ENCODE data around the gene DCAF11. TPM values are rescaled to one million over a fixed set of nuclear protein-coding genes. Genes with fewer than 3 reads are reported as not detected.

The DCAF11 gene
- total and polyA plus RNA-seq, 2 of the 13 experiments (the other 11 are each of a cell fraction or from before 2014, with no cell fraction given), result 150 to 257 TPM

DNA sequence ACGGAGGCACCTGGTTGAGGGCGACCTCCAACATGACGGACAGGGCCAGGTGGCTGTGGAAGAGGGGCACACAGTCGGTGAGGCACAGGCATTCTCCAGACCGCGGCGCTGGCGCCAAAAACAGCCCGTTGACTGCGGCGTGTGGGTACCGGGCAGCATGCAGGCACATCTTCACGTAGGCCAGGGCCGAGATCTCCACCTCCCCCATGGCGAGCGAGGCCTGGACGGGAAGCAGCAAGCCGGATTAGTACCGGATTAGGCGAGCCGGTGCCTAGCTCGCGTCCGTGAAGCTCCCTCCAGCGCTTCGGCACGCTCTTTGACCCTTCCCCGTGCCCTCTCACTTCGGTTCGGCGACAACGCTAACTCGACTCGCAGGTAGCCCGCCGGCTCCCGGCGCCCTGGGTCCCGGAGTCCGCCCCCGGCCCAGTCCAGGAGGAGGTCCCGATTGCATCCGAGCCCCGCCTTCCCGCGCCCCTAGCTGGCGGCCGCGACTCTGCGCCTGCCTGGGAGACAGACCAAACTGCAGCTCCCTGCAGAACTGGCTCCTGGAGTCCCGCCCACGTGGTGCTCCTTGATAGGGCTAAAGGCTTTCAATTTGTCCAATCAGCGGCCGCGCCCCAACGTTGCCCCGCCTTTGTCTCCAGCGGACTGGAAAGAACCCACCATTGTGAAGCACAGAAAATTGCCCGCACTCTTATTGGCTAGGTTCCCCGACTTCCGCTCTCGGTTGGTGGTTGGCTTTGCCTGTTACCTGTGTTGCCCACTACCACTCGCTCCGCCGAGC lies 26.7 kb downstream of the DCAF11 start, which contains the start of gene EMC9 (continued):
- TF ChIP-seq, protein P1, sequence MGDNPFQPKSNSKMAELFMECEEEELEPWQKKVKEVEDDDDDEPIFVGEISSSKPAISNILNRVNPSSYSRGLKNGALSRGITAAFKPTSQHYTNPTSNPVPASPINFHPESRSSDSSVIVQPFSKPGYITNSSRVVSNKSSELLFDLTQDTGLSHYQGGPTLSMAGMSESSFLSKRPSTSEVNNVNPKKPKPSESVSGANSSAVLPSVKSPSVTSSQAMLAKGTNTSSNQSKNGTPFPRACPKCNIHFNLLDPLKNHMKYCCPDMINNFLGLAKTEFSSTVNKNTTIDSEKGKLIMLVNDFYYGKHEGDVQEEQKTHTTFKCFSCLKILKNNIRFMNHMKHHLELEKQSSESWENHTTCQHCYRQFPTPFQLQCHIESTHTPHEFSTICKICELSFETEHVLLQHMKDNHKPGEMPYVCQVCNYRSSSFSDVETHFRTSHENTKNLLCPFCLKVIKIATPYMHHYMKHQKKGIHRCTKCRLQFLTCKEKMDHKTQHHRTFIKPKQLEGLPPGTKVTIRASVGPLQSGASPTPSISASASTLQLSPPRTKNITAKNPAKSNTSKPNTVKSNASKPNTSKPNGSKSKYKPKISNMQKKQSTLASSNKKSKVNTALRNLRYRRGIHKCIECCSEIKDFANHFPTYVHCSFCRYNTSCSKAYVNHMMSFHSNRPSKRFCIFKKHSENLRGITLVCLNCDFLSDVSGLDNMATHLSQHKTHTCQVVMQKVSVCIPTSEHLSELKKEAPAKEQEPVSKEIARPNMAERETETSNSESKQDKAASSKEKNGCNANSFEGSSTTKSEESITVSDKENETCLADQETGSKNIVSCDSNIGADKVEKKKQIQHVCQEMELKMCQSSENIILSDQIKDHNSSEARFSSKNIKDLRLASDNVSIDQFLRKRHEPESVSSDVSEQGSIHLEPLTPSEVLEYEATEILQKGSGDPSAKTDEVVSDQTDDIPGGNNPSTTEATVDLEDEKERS (CRISPR knock-in tag; IDR thresholded peaks at IDR 0.05), result peak; percentile 90
- peak in 1 of 2 experiments; percentile 98; a peak in 2 of 4 replicates for TF ChIP-seq KLF16 (CRISPR knock-in tag; IDR thresholded peaks at IDR 0.05)
- TF ChIP-seq GTF3A (CRISPR knock-in tag; conservative IDR thresholded peaks at IDR 0.05), result peak; percentile 98
- no peak for TF ChIP-seq TBL1XR1 (IDR thresholded peaks at IDR 0.05; ENCODE audit: borderline replicate concordance, low read length, partially characterized antibody)
- TF ChIP-seq, protein P2, sequence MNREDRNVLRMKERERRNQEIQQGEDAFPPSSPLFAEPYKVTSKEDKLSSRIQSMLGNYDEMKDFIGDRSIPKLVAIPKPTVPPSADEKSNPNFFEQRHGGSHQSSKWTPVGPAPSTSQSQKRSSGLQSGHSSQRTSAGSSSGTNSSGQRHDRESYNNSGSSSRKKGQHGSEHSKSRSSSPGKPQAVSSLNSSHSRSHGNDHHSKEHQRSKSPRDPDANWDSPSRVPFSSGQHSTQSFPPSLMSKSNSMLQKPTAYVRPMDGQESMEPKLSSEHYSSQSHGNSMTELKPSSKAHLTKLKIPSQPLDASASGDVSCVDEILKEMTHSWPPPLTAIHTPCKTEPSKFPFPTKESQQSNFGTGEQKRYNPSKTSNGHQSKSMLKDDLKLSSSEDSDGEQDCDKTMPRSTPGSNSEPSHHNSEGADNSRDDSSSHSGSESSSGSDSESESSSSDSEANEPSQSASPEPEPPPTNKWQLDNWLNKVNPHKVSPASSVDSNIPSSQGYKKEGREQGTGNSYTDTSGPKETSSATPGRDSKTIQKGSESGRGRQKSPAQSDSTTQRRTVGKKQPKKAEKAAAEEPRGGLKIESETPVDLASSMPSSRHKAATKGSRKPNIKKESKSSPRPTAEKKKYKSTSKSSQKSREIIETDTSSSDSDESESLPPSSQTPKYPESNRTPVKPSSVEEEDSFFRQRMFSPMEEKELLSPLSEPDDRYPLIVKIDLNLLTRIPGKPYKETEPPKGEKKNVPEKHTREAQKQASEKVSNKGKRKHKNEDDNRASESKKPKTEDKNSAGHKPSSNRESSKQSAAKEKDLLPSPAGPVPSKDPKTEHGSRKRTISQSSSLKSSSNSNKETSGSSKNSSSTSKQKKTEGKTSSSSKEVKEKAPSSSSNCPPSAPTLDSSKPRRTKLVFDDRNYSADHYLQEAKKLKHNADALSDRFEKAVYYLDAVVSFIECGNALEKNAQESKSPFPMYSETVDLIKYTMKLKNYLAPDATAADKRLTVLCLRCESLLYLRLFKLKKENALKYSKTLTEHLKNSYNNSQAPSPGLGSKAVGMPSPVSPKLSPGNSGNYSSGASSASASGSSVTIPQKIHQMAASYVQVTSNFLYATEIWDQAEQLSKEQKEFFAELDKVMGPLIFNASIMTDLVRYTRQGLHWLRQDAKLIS (CRISPR knock-in tag; IDR thresholded peaks at IDR 0.05), result no peak
- TF ChIP-seq DNMT3B (CRISPR knock-in tag; conservative IDR thresholded peaks at IDR 0.05), result peak; percentile 77; the same call in 1 of the 2 replicates
- TF ChIP-seq ZNF24 (IDR thresholded peaks at IDR 0.05), result no peak
- TF ChIP-seq ZFAT (CRISPR knock-in tag; conservative IDR thresholded peaks at IDR 0.05), result 0 out of 2 replicates have a peak, but pooled peaks have one; percentile 62
- peak; percentile 57; the same call in 1 of the 2 replicates for TF ChIP-seq FOXK2 (IDR thresholded peaks at IDR 0.05)
- no peak for TF ChIP-seq ZNF30 (CRISPR knock-in tag; IDR thresholded peaks at IDR 0.05)
- TF ChIP-seq, protein P3, sequence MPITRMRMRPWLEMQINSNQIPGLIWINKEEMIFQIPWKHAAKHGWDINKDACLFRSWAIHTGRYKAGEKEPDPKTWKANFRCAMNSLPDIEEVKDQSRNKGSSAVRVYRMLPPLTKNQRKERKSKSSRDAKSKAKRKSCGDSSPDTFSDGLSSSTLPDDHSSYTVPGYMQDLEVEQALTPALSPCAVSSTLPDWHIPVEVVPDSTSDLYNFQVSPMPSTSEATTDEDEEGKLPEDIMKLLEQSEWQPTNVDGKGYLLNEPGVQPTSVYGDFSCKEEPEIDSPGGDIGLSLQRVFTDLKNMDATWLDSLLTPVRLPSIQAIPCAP (CRISPR knock-in tag; IDR thresholded peaks at IDR 0.05; ENCODE audit: low read depth), result no peak; the same call in 1 of the 2 replicates
- TF ChIP-seq, protein P4, sequence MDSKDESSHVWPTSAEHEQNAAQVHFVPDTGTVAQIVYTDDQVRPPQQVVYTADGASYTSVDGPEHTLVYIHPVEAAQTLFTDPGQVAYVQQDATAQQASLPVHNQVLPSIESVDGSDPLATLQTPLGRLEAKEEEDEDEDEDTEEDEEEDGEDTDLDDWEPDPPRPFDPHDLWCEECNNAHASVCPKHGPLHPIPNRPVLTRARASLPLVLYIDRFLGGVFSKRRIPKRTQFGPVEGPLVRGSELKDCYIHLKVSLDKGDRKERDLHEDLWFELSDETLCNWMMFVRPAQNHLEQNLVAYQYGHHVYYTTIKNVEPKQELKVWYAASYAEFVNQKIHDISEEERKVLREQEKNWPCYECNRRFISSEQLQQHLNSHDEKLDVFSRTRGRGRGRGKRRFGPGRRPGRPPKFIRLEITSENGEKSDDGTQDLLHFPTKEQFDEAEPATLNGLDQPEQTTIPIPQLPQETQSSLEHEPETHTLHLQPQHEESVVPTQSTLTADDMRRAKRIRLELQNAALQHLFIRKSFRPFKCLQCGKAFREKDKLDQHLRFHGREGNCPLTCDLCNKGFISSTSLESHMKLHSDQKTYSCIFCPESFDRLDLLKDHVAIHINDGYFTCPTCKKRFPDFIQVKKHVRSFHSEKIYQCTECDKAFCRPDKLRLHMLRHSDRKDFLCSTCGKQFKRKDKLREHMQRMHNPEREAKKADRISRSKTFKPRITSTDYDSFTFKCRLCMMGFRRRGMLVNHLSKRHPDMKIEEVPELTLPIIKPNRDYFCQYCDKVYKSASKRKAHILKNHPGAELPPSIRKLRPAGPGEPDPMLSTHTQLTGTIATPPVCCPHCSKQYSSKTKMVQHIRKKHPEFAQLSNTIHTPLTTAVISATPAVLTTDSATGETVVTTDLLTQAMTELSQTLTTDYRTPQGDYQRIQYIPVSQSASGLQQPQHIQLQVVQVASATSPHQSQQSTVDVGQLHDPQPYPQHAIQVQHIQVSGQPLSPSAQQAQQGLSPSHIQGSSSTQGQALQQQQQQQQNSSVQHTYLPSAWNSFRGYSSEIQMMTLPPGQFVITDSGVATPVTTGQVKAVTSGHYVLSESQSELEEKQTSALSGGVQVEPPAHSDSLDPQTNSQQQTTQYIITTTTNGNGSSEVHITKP (CRISPR knock-in tag; IDR thresholded peaks at IDR 0.05; ENCODE audit: low read depth), result peak; percentile 83; the same call in 1 of the 2 replicates
- TF ChIP-seq, protein P5, sequence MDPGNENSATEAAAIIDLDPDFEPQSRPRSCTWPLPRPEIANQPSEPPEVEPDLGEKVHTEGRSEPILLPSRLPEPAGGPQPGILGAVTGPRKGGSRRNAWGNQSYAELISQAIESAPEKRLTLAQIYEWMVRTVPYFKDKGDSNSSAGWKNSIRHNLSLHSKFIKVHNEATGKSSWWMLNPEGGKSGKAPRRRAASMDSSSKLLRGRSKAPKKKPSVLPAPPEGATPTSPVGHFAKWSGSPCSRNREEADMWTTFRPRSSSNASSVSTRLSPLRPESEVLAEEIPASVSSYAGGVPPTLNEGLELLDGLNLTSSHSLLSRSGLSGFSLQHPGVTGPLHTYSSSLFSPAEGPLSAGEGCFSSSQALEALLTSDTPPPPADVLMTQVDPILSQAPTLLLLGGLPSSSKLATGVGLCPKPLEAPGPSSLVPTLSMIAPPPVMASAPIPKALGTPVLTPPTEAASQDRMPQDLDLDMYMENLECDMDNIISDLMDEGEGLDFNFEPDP (CRISPR knock-in tag; conservative IDR thresholded peaks at IDR 0.05), result no peak
- peak; percentile 97 for TF ChIP-seq SALL2 (CRISPR knock-in tag; IDR thresholded peaks at IDR 0.05)
- peak; percentile 86 for TF ChIP-seq MYC (CRISPR knock-in tag; IDR thresholded peaks at IDR 0.05; ENCODE audit: borderline replicate concordance)
